ENCODE measurements around the gene MYH2.
A peak's percentile ranks its signal among the peaks of the same experiment; 100 is the strongest.

MYH2 gene

DNA sequence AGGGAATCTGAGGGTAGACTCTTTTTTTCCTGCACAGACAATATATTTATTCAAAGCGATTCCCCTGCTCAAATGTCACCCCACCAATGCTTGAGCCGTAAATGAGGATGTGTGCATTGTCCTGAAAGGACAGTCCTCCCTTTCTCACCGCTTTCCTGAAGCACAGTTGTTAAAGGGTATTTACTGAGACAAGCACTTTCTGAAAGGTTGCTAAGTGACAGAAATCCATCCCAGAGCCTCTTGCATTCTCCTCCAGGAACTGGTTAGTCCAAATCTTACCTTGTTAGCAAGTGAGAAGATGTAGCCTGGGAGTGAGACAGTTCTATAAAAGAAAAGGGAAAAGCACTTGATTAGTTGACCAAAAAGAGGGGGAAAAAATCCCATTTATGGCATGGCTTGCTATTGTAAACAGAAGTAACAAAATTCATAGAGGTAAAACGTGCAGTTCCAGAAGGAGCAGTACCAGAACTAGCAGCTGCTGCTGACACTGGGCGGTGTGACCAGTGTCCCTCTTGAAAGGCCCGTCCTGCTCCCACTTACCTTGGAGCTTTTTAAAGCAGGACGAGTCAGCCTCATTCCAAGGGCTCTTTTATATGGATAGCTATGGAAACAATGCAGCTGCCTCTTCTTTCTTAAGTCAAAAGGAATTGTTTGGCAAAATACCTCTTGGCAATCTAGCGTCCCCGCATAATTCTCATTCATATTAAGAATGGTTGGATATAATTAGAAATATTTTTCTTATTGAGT, at the start of gene MYH2:
MYH2 (minus strand) TSS at position 563 of the 747 bp plus-strand sequence. CDS start 1,738 bp downstream, outside the sequence.
- H3K9me3 ChIP-seq (ENCODE audit: control insufficient read depth, low read length), result no peaks in the 10 kb centered on the region
- no peaks in the 10 kb centered on the region for H3K79me2 ChIP-seq
- H3K4me3 ChIP-seq (ENCODE audit: low read depth, low read length), result no peak within 1 kb of the TSS
- H3K4me1 ChIP-seq, result no peaks in the 10 kb centered on the region
- H3K36me3 ChIP-seq (ENCODE audit: control insufficient read depth, insufficient read depth, low read length), result no peaks in the 10 kb centered on the region
- H2AFZ ChIP-seq, result peak within 1 kb of the TSS; percentile 46
- H3K27ac ChIP-seq, result no peak within 1 kb of the TSS
- TF ChIP-seq, protein P1, sequence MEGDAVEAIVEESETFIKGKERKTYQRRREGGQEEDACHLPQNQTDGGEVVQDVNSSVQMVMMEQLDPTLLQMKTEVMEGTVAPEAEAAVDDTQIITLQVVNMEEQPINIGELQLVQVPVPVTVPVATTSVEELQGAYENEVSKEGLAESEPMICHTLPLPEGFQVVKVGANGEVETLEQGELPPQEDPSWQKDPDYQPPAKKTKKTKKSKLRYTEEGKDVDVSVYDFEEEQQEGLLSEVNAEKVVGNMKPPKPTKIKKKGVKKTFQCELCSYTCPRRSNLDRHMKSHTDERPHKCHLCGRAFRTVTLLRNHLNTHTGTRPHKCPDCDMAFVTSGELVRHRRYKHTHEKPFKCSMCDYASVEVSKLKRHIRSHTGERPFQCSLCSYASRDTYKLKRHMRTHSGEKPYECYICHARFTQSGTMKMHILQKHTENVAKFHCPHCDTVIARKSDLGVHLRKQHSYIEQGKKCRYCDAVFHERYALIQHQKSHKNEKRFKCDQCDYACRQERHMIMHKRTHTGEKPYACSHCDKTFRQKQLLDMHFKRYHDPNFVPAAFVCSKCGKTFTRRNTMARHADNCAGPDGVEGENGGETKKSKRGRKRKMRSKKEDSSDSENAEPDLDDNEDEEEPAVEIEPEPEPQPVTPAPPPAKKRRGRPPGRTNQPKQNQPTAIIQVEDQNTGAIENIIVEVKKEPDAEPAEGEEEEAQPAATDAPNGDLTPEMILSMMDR (IDR thresholded peaks at IDR 0.05), result no peak
- no peaks in the 10 kb centered on the region for H3K27me3 ChIP-seq (ENCODE audit: control insufficient read depth, insufficient read depth, low read length)
- H3K4me2 ChIP-seq (ENCODE audit: low read length), result no peak within 1 kb of the TSS
- no peak within 1 kb of the TSS for H3K9ac ChIP-seq

DNA sequence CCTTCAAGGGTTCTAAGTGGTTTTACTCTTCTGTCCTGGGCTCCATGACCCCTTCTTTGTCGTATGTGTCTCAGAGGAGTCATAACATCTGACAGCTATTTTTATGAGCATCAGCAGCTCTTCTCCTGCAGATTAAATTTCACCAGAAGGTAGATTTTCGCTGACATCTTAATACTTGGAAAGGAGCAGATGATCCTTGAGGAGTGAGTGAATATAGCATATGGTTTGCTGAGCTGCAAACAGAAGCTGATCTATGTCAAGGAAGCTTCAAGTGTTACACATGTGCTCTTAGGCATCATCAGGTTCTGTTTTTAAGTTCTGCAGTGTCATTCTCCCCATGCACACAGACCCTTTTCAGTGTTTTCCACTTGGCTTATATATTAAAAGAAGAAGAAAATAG, 49.2 kb upstream of the MYH2 start:
- H3K4me3 ChIP-seq (ENCODE audit: low read depth, low read length), result no peak overlapping the region
- TF ChIP-seq, protein P1 (IDR thresholded peaks at IDR 0.05), result no peak
- no peak overlapping the region for H3K27ac ChIP-seq
- no peak overlapping the region for H3K4me2 ChIP-seq (ENCODE audit: low read length)
- H3K9me3 ChIP-seq (ENCODE audit: control insufficient read depth, low read length), result no peaks in the 10 kb centered on the region
- H2AFZ ChIP-seq, result no peak overlapping the region
- no peaks in the 10 kb centered on the region for H3K79me2 ChIP-seq
- no peaks in the 10 kb centered on the region for H3K27me3 ChIP-seq (ENCODE audit: control insufficient read depth, insufficient read depth, low read length)
- no peak overlapping the region for H3K9ac ChIP-seq
- no peaks in the 10 kb centered on the region for H3K36me3 ChIP-seq (ENCODE audit: control insufficient read depth, insufficient read depth, low read length)
- H3K4me1 ChIP-seq, result no peaks in the 10 kb centered on the region

DNA sequence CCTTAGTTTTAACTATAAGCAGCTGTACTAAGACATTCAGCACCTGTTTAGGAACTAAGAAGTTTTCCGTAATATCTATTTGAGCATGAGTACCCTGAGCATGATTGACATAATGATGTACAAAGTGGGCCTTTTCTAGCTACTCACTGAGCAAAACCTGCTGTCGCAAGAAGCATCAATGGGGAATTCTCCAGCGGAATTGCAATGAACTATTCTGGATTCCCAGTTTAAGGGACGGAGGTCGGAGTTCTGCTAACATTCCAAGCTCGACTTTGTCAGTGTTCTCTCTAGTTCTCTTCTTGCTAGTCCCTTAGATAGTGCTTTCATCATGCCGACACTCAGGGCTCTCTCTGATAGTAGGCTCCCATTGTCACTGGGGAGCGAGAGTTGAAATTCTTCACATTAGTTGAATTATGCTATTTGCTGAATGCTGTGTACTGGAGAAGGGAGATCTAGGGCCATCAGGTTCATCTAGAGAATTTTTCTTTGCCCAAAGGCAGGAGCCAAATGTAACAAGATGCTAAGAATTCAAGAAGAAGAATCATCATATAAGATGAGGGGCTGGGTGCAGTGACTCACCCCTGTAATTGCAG, 40.2 kb upstream of the MYH2 start:
- H3K79me2 ChIP-seq, result no peaks in the 10 kb centered on the region
- no peak overlapping the region for H3K4me3 ChIP-seq (ENCODE audit: low read depth, low read length)
- no peak overlapping the region for H3K9ac ChIP-seq
- no peak overlapping the region for H2AFZ ChIP-seq
- H3K27me3 ChIP-seq (ENCODE audit: control insufficient read depth, insufficient read depth, low read length), result no peaks in the 10 kb centered on the region
- H3K36me3 ChIP-seq (ENCODE audit: control insufficient read depth, insufficient read depth, low read length), result no peaks in the 10 kb centered on the region
- H3K9me3 ChIP-seq (ENCODE audit: control insufficient read depth, low read length), result no peaks in the 10 kb centered on the region
- no peak overlapping the region for H3K27ac ChIP-seq
- no peaks in the 10 kb centered on the region for H3K4me1 ChIP-seq
- no peak overlapping the region for H3K4me2 ChIP-seq (ENCODE audit: low read length)
- TF ChIP-seq, protein P1 (IDR thresholded peaks at IDR 0.05), result no peak

DNA sequence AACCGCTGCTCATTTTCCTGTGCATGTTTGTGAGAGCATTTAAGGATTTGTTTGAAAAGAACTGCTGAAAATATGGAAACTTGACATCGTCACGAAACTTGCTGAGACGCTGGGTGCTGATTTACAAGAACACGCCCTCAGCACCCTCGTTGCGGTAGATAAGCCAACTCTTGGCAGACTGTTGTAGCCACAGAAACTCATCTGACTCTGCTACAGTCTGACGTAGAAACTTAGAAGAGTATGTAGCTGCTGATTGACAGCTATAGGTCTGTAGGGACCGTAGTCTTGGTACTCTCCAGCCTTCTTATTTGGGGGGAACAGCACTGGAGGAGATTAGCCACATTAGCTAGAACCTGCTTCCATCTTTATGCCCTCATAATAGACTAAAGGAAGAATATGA, 36.1 kb upstream of the MYH2 start:
- Histone ChIP-seq H3K36me3 (ENCODE audit: control insufficient read depth, insufficient read depth, low read length) (no peaks in the 10 kb centered on the region), H3K4me1 (no peaks in the 10 kb centered on the region), H3K9ac (no peak overlapping the region), H2AFZ (no peak overlapping the region), H3K79me2 (no peaks in the 10 kb centered on the region), H3K27ac (no peak overlapping the region), H3K9me3 (ENCODE audit: control insufficient read depth, low read length) (no peaks in the 10 kb centered on the region), H3K4me3 (ENCODE audit: low read depth, low read length) (no peak overlapping the region), H3K27me3 (ENCODE audit: control insufficient read depth, insufficient read depth, low read length) (no peaks in the 10 kb centered on the region), H3K4me2 (ENCODE audit: low read length) (no peak overlapping the region)
- TF ChIP-seq, protein P1 (IDR thresholded peaks at IDR 0.05), result no peak

Measured in parathyroid adenoma (tissue), 2 donors.